GM18909 (cell line): ENCODE measurements around the gene IVD.
"Not testable (repeated sequence)": the region's sequence is repeated elsewhere in the genome, so short reads cannot be mapped to it uniquely, and the experiment has no call there.

Experiments
- ATAC-seq: cut with Tn5 transposase; IDR thresholded peaks from one replicate; pipeline ENCODE4 v1.9.1; 2021; ENCODE audit warnings: mild to moderate bottlenecking; ENCODE audit not compliant: unreplicated experiment, poor library complexity

Gene IVD

DNA sequence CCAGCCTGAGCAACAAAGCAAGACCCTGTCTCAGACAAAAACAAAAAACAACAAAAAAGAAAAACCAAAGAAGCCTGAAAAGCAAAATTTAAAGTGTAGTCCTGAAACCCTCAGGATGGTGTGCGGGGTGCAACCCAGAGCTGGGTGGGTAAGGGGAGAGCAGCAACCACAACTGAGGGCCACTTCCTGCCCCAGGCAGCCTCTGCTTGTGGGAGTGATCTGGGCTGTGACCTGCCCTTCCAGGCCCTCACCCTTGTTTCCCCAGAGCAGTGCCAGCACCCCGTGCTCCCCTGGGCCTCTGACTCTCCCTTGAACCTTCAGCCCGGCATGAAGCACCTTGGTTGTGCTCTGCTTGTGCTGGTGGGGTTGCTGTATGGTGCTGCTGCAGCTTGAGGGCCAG lies 48.3 kb downstream of the IVD start:
- not testable (repeated sequence) for ATAC-seq

GRCh38 chr15:40454904-40455391 lies 49.4 kb downstream of the IVD start:
- ATAC-seq = no peak

DNA sequence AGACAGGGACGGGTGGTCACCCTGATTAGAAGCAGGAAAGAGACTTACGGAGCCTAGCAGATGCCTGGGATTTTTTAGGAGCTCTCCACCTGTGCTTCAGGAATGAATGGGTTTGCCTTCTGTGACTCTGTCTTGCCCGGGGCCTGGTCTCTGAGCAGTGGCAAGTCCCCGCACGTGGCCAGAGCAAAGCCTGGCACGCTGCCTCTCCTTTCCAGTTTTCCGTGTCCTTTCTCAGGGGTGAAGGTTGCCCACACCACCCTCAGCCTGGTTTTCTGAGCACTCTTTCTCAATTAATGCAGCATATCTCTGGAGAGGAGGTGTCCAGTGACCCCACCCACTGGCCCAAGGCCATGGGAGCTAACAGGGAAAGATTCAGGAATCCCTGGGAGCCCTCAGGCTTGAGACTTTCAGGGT lies 50.7 kb downstream of the IVD start:
- ATAC-seq = no peak

- ATAC-seq = no peak
These were observed 51.1 kb downstream of the IVD start for GRCh38 chr15:40456738-40457137.

GRCh38 chr15:40458495-40459371 lies 53.1 kb downstream of the IVD start:
- no peak for ATAC-seq

DNA sequence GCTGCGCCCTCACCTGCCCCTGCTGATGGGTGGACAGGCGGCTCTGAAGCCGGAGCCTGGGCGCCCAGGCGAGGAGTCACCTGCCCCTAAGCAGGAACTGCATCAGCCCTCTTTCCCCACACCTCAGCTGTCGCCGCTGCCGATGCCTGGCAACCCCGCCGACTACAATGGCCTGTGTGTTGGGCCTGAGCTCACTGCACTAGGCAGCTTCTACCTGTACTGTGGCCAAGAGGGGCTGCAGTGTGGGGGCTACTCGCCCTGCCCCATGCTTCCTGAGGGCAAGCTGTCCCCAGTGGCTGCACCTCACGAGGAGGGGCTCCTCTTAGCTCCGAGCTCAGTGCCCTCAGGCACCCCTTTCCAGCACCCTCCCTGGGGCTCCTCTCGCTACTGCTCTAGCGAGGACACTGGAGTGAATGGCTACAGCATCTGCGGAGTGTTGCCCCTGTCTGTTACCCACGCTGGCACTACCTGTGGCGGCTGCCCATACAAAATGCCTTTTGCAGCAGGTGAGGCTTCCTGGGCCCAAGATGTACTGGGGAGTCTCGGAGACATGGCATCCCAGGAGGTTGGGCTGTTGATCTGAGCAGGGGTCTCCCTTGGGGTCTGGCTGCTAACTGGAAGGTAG lies 53.9 kb downstream of the IVD start:
- no peak for ATAC-seq

DNA sequence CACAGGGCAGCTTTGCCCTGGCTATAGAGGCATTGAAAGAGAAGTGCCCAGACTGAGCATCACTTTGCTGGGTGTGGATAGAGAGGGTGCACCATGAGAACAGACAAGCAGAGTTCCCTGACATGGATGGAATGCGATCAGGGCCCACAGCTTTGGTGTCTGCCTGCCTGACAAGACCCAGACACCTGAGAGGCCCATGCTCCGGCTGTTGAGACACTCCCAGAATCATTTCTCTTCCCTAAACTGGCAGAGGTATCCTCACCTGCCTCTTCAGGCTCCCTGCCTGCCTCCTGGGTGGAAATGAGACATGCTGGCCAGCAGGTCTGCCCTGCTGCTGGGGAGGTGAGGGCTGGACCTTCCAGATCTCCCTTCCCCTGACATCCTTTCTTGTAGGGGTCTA lies 54.8 kb downstream of the IVD start:
- no peak for ATAC-seq

DNA sequence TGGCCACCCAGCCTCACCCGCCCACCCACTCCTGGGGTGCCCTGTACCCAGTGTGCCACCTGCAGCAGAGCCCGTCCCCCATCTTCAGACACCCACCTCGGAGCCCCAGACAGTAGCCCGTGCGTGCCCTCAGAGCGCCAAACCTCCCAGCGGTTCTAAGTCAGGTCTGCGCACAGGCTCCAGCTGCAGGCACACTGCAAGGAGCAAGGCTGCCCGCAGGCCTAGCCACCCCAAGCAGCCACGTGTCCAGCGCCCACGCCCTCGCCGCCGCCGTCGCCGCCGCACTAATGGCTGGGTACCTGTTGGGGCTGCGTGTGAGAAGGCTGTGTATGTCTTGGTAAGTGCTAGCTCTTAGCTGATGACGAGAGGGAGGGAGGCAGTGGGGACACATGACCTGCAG lies 56.4 kb downstream of the IVD start:
- no peak for ATAC-seq

- ATAC-seq = no peak
These were observed 57.7 kb downstream of the IVD start for GRCh38 chr15:40463279-40463678.

GRCh38 chr15:40463886-40464545 lies 58.4 kb downstream of the IVD start:
- ATAC-seq = no peak

DNA sequence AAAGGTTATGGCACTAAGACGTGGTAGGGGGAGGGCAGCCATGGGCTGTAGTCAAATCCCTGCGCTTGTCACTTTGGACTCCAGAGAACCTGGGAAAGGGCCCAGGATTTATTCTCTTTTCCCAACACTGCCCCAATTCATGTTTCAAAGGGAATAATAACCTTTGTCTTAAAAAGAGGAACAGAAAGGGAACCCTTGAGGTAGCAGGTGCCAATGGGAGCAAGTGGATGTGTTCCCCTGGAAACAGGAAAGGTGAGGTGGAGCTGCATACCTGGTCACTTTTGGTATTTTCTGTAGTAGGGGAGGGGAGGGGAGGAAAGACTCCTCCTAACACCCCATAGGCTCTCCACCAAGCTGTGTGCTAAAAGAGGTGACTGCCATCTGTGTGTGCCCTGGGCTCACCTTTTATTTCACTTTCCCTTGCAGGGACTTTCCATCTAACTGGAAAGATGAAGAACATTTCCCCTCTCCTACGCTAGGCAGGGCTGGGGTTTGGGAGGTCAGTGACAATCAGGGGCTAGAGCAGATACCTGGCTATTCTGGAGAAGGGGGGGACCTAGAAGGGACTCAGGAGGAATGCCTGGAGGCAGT lies 59.1 kb downstream of the IVD start:
- no peak for ATAC-seq

GRCh38 chr15:40465939-40466338 lies 60.3 kb downstream of the IVD start:
- no peak for ATAC-seq

GRCh38 chr15:40466426-40467260 lies 61.0 kb downstream of the IVD start:
- no peak for ATAC-seq

GRCh38 chr15:40467261-40467615 lies 61.6 kb downstream of the IVD start:
- ATAC-seq = no peak

- ATAC-seq = no peak
These were observed 63.3 kb downstream of the IVD start for GRCh38 chr15:40468898-40469331.

- no peak for ATAC-seq
These were observed 64.3 kb downstream of the IVD start for GRCh38 chr15:40469776-40470390.

DNA sequence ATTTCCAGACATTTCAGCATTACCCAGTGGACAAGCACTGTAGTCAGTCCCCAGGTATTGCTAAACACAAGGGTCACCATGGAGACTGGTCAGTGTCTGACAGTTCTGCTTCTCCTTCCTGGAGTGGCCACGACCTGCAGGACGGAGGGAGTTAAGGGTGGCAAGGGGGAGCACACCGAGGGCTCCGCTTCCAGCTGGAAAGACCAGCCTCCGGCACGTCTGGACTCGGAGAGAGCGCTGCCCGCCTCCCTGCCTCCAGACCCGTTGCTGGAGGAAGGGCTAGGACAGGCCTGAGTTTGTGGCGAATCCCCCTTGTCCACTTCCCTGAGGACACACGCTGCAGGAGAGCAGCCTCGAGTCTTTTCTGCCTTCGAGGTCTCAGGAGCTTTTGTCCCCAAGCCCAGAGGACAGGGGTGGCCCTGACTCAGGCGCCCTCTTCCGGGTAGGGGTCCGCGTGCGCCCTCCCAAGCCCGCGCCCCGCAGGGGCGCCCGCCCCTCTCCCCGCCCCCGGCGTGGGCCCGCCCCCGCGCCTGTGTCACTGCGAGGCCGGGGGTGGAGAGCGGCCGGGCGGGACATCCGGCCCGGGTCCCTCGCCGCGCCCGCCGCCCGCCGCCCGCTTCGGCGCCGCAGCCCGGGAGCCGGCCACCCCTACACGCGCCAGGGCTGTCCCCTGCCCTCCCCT lies 65.0 kb downstream of the IVD start, which contains the start of gene CHST14:
CHST14 (plus strand) TSS at position 562 of the 682 bp plus-strand sequence. CDS start 230 bp downstream, outside the sequence.
- peak; percentile 65 for ATAC-seq
